Endothelial cell of umbilical vein (primary cell): ENCODE data around the gene RARS1. TPM values are rescaled to one million over a fixed set of nuclear protein-coding genes. Genes with fewer than 3 reads are reported as not detected.

Source experiments
- BruUV-seq: library from RNA; stranded (reverse); fragments of 400-500 nt; replicated peaks from 2 replicates; lab custom pipeline; 2021; lab: Mats Ljungman, UMichigan
- CTCF ChIA-PET: fragments of 300-600, 350-600 bp; sonication (Branson Sonifier 250); formaldehyde crosslinking; loops from one replicate; lab custom pipeline; 2021; ENCODE audit warnings: antibody characterized with exemption, inconsistent platforms; lab: Charles Lee
- POLR2A ChIA-PET: fragments of 300-600, 350-600 bp; sonication (Branson Sonifier 250); formaldehyde crosslinking; loops from one replicate; lab custom pipeline; 2021; ENCODE audit warnings: antibody characterized with exemption, inconsistent platforms; lab: Charles Lee
- DNase-seq: peaks from one replicate; pipeline ENCODE4 v3.0.0-alpha.2; 2011; ENCODE audit warnings: low read depth, low spot score
- FAIRE-seq: peaks from 2 replicates; lab custom pipeline; 2011; peaks lifted over from hg19 to GRCh38; lab: Jason Lieb, UNC
- H2AFZ ChIP-seq: 2 replicates; pipeline ENCODE4 v1.6.0; 2012; ENCODE audit warnings: low read depth, low read length, control low read depth, inconsistent platforms
- H3K27ac ChIP-seq: 2 replicates; pipeline ENCODE4 v1.5.1; 2011; ENCODE audit warnings: low read depth, mild to moderate bottlenecking, control low read depth, low read length, moderate library complexity; ENCODE audit not compliant: insufficient read depth
- H3K27me3 ChIP-seq, 2 experiments: 2 replicates each; pipeline versions ENCODE4 v1.6.0 to v1.6.1; 2011; ENCODE audit warnings: low read length in 2 of 2, mixed read lengths in 1 of 2; ENCODE audit not compliant: control insufficient read depth in 2 of 2, insufficient read depth in 2 of 2
- H3K36me3 ChIP-seq, 2 experiments: 2 replicates in 1 of 2; 3 replicates in 1 of 2; pipeline ENCODE4 v1.5.1; 2011; ENCODE audit warnings: low read length in 2 of 2, mild to moderate bottlenecking in 1 of 2, moderate library complexity in 1 of 2; ENCODE audit not compliant: control insufficient read depth in 2 of 2, insufficient read depth in 2 of 2; ENCODE audit errors: extremely low read depth in 1 of 2
- H3K4me1 ChIP-seq: 3 replicates; pipeline ENCODE4 v1.5.1; 2011; ENCODE audit warnings: mild to moderate bottlenecking, low read length; ENCODE audit not compliant: control insufficient read depth, insufficient read depth; ENCODE audit errors: extremely low read depth
- H3K4me2 ChIP-seq: 2 replicates; pipeline ENCODE4 v1.6.1; 2011; ENCODE audit warnings: low read length, control low read depth, mixed read lengths; ENCODE audit not compliant: insufficient read depth
- H3K4me3 ChIP-seq, 3 experiments: fragments of 200-600 bp in 1 of 3; sonication (generic), shearing (Covaris generic) in 1 of 3; replicated peaks in 1 of 3; 2 replicates each; pipeline ENCODE4 v1.5.1; 2011 to 2016; ENCODE audit warnings: control low read depth in 3 of 3, low read length in 3 of 3, mild to moderate bottlenecking in 2 of 3, inconsistent platforms in 1 of 3, low read depth in 1 of 3, moderate library complexity in 1 of 3; ENCODE audit not compliant: insufficient read depth in 1 of 3
- H3K79me2 ChIP-seq: 2 replicates; pipeline ENCODE4 v1.6.0; 2012; ENCODE audit warnings: low read length, inconsistent platforms; ENCODE audit not compliant: control insufficient read depth, insufficient read depth
- H3K9ac ChIP-seq: replicated peaks from 2 replicates; pipeline ENCODE3; 2011; ENCODE audit warnings: low read length, control low read depth; ENCODE audit not compliant: insufficient read depth; ENCODE audit errors: extremely low read depth
- H3K9me1 ChIP-seq: replicated peaks from 3 replicates; pipeline ENCODE4 v1.6.0; 2011; ENCODE audit warnings: mild to moderate bottlenecking, low read length; ENCODE audit not compliant: control insufficient read depth, insufficient read depth; ENCODE audit errors: extremely low read depth
- H3K9me3 ChIP-seq: replicated peaks from 2 replicates; pipeline ENCODE4 v1.5.1; 2012; ENCODE audit warnings: low read length, inconsistent platforms; ENCODE audit not compliant: control insufficient read depth, insufficient read depth
- H4K20me1 ChIP-seq: replicated peaks from 2 replicates; pipeline ENCODE3; 2011; ENCODE audit warnings: mild to moderate bottlenecking, low read length; ENCODE audit not compliant: control insufficient read depth, insufficient read depth; ENCODE audit errors: extremely low read depth
- CTCF ChIP-seq, 2 donors: IDR thresholded peaks; 1 replicate in 1 of 2; 2 replicates in 1 of 2; pipeline ENCODE4 v1.5.1; 2011; ENCODE audit warnings: low read length in 2 of 2, mild to moderate bottlenecking in 2 of 2, moderate library complexity in 2 of 2, control low read depth in 1 of 2, inconsistent platforms in 1 of 2, low read depth in 1 of 2; ENCODE audit not compliant: insufficient read depth in 1 of 2; ENCODE audit errors: extremely low read depth in 1 of 2
- EZH2 ChIP-seq: IDR thresholded peaks from 2 replicates; pipeline ENCODE4 v1.6.1; 2012; ENCODE audit warnings: borderline replicate concordance, low read depth, mild to moderate bottlenecking, moderate library complexity, low read length, inconsistent platforms; ENCODE audit not compliant: severe bottlenecking
- FOS ChIP-seq: IDR thresholded peaks from 2 replicates; pipeline ENCODE4 v1.6.1; 2011; ENCODE audit warnings: mild to moderate bottlenecking, low read length, moderate library complexity, borderline replicate concordance; ENCODE audit not compliant: insufficient read depth
- GATA2 ChIP-seq: IDR thresholded peaks from 2 replicates; pipeline ENCODE4 v1.7.0; 2011; ENCODE audit warnings: low read depth, mild to moderate bottlenecking, moderate library complexity, mixed read lengths, low read length; ENCODE audit not compliant: insufficient read length, insufficient read depth
- JUN ChIP-seq: IDR thresholded peaks from 2 replicates; pipeline ENCODE4 v1.6.1; 2011; ENCODE audit warnings: borderline replicate concordance, low read depth; ENCODE audit not compliant: insufficient read length, insufficient read depth
- MAX ChIP-seq: IDR thresholded peaks from 2 replicates; pipeline ENCODE4 v1.6.1; 2011; ENCODE audit not compliant: insufficient read depth, insufficient read length
- MYC ChIP-seq: IDR thresholded peaks from one replicate; pipeline ENCODE4 v1.6.1; 2011; ENCODE audit warnings: mild to moderate bottlenecking, low read depth, low read length
- POLR2A ChIP-seq: IDR thresholded peaks from 2 replicates; pipeline ENCODE4 v1.6.1; 2012; ENCODE audit warnings: low read depth, mild to moderate bottlenecking, control low read depth, low read length
- POLR2AphosphoS5 ChIP-seq: IDR thresholded peaks from 2 replicates; pipeline ENCODE4 v1.6.1; 2012; ENCODE audit warnings: low read depth, mild to moderate bottlenecking, control low read depth, low read length, moderate library complexity; ENCODE audit not compliant: insufficient read depth
- dilution Hi-C: fragments of 300-500 bp; cut with MboI; formaldehyde crosslinking; loops from one replicate; pipeline ENCODE4 v1.15.0; 2019; ENCODE audit warnings: low sequenced_read_pairs; ENCODE audit not compliant: extremely low pct_ligation_motif_present
- intact Hi-C: fragments of 100-400 bp; cut with micrococcal nuclease; formaldehyde crosslinking; loops from one replicate; pipeline ENCODE4 v1.10.0; 2022
- polyA plus RNA-seq, 4 experiments: library from polyadenylated mRNA; depleted of rRNA in 3 of 4; stranded (reverse) in 3 of 4; unstranded in 1 of 4; fragments of >200 nt; gene quantifications; 2 replicates each; pipeline versions ENCODE4 v1.2.1 to v1.2.3, GENCODE V29; 2011 to 2012; ENCODE audit warnings: missing spikeins in 1 of 4
- total RNA-seq: library from RNA; stranded (reverse); gene quantifications from 2 replicates; pipeline ENCODE4 v1.2.3, GENCODE V29; 2021

The RARS1 gene
- total and polyA plus RNA-seq, 2 donors (not counting 3 experiments of a cell fraction or from before 2014, with no cell fraction given), result 28.0 to 104 TPM

- FAIRE-seq (no peak), DNase-seq (no peak)
- H3K9me3 ChIP-seq, result no peaks in the 10 kb centered on the region
- H3K27me3 ChIP-seq, result no peaks in the 10 kb centered on the region
- H3K9ac ChIP-seq, result no peak overlapping the region
- no peak overlapping the region for H3K27ac ChIP-seq
- no TSS peak for BruUV-seq
- H3K4me3 ChIP-seq, result no peak overlapping the region
- no peak overlapping the region for H2AFZ ChIP-seq
- no peaks in the 10 kb centered on the region for H3K4me1 ChIP-seq
- no peak overlapping the region for H3K4me2 ChIP-seq
- TF ChIP-seq EZH2 (no peak), CTCF (IDR thresholded peaks at IDR 0.05; ENCODE audit: extremely low read depth in 1 of 2, insufficient read depth in 1 of 2, low read depth in 1 of 2, low read length in 2 of 2) (no peak), GATA2 (no peak), MAX (no peak), MYC (no peak), JUN (no peak), FOS (no peak), POLR2A (no peak), POLR2AphosphoS5 (no peak)
- CTCF ChIA-PET, result no interaction called here
- H3K79me2 ChIP-seq, result peaks cover 43% of the 10 kb centered on the region
- intact Hi-C loops (no loop called here), dilution Hi-C loops (no loop called here)
- POLR2A ChIA-PET, result no interaction called here
- H4K20me1 ChIP-seq, result peaks cover 8% of the 10 kb centered on the region
- peaks cover 8% of the 10 kb centered on the region for H3K9me1 ChIP-seq
- peaks cover 8 to 20% of the 10 kb centered on the region in 2 experiments for H3K36me3 ChIP-seq
Observed at GRCh38 chr5:168553377-168554130, 67.3 kb downstream of the RARS1 start.
